ENCODE results near the gene GJB5.

GJB5 gene

GRCh38 chr1:34746101-34746500 is 8.7 kb upstream of the GJB5 start:
- Histone ChIP-seq H3K27ac (no peak overlapping the region), H3K36me3 (replicated peaks) (no peaks in the 10 kb centered on the region), H3K4me3 (ENCODE audit: low read depth, low read length) (no peak overlapping the region), H3K27me3 (replicated peaks) (no peaks in the 10 kb centered on the region)
- no peak for DNase-seq
- no peak for TF ChIP-seq CTCF (IDR thresholded peaks at IDR 0.05; ENCODE audit: low read depth, low read length, missing control alignments)
- in situ Hi-C loops (cut with HindIII; ENCODE audit: low pct_ligation_motif_present, low sequenced_read_pairs) = no loop called here

- in situ Hi-C loops (cut with HindIII; ENCODE audit: low pct_ligation_motif_present, low sequenced_read_pairs) = no loop called here
- no peak for TF ChIP-seq CTCF (IDR thresholded peaks at IDR 0.05; ENCODE audit: low read depth, low read length, missing control alignments)
Observed at GRCh38 chr1:34746785-34747637, 7.8 kb upstream of the GJB5 start.

GRCh38 chr1:34747638-34747941 is 7.3 kb upstream of the GJB5 start:
- in situ Hi-C loops (cut with HindIII; ENCODE audit: low pct_ligation_motif_present, low sequenced_read_pairs) = no loop called here
- DNase-seq = no peak
- H3K36me3 ChIP-seq (replicated peaks) = no peaks in the 10 kb centered on the region
- no peaks in the 10 kb centered on the region for H3K27me3 ChIP-seq (replicated peaks)
- H3K4me3 ChIP-seq (ENCODE audit: low read depth, low read length) = no peak overlapping the region
- no peak overlapping the region for H3K27ac ChIP-seq
- TF ChIP-seq CTCF (IDR thresholded peaks at IDR 0.05; ENCODE audit: low read depth, low read length, missing control alignments) = no peak

More at GRCh38 chr1:34746785-34747637, 7.8 kb upstream of the GJB5 start:
- Histone ChIP-seq H3K27me3 (replicated peaks) (no peaks in the 10 kb centered on the region), H3K36me3 (replicated peaks) (no peaks in the 10 kb centered on the region), H3K27ac (no peak overlapping the region), H3K4me3 (ENCODE audit: low read depth, low read length) (no peak overlapping the region)
- no peak for DNase-seq

- no peaks in the 10 kb centered on the region for H3K36me3 ChIP-seq (replicated peaks)
- no peaks in the 10 kb centered on the region for H3K27me3 ChIP-seq (replicated peaks)
- TF ChIP-seq CTCF (IDR thresholded peaks at IDR 0.05; ENCODE audit: low read depth, low read length, missing control alignments) = no peak
- in situ Hi-C loops (cut with HindIII; ENCODE audit: low pct_ligation_motif_present, low sequenced_read_pairs) = no loop called here
- no peak overlapping the region for H3K4me3 ChIP-seq (ENCODE audit: low read depth, low read length)
- no peak overlapping the region for H3K27ac ChIP-seq
- no peak for DNase-seq
Observed at GRCh38 chr1:34749992-34750391, 4.9 kb upstream of the GJB5 start.

- Histone ChIP-seq H3K36me3 (replicated peaks) (no peaks in the 10 kb centered on the region), H3K27me3 (replicated peaks) (no peaks in the 10 kb centered on the region), H3K4me3 (ENCODE audit: low read depth, low read length) (no peak overlapping the region), H3K27ac (no peak overlapping the region)
- TF ChIP-seq CTCF (IDR thresholded peaks at IDR 0.05; ENCODE audit: low read depth, low read length, missing control alignments) = no peak
- in situ Hi-C loops (cut with HindIII; ENCODE audit: low pct_ligation_motif_present, low sequenced_read_pairs) = no loop called here
- DNase-seq = no peak
Observed at GRCh38 chr1:34750610-34751009, 4.2 kb upstream of the GJB5 start.

- Histone ChIP-seq H3K27ac (no peak overlapping the region), H3K27me3 (replicated peaks) (no peaks in the 10 kb centered on the region), H3K36me3 (replicated peaks) (no peaks in the 10 kb centered on the region), H3K4me3 (ENCODE audit: low read depth, low read length) (no peak overlapping the region)
- no peak for DNase-seq
- in situ Hi-C loops (cut with HindIII; ENCODE audit: low pct_ligation_motif_present, low sequenced_read_pairs) = no loop called here
- no peak for TF ChIP-seq CTCF (IDR thresholded peaks at IDR 0.05; ENCODE audit: low read depth, low read length, missing control alignments)
Observed at GRCh38 chr1:34753163-34753562, 1.7 kb upstream of the GJB5 start.

Measured in brain microvascular endothelial cell (primary cell).